ENCODE data around the gene FAM107A.

Gene FAM107A

DNA sequence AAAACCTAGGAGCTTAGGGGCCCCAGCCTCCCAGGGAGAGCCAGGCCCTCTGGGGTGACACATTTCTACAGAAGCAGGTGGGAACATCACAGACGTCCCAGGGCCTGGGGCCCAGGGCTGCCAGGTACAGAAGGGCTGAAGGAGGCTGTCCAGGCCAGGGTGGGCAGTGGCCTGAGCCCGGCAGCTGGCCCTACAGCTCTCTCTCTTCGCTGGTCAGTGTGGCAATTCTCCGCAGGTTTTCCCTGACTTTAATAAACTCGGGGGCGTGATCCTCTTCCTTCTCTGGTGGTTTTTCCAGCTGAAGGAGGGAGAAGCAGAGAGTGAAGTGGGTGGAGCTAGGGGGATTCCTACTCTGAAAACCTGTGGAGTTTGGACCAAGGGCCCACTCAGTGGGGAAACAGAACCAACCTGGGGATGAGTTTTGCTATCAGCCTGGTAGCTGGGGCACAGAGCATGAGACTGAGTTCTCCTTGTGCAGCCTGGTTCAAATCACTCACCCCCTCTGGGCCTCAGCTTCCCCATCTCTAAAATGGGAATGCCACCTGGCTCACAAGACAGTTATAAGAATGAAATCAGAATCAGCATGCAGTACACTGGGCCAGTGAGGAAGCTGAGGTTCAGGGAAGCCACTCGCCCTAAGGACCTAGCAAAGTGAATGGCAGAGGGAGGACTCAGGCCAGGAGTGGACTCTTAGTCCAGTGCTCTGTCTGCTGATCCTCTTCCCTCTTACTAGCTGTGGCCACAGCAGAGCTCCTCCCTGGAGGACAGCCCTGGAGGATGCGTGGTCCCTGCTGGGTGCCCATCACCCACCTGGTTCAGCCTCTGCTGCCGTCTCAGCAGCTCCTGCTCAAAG is 10.6 kb downstream of the FAM107A start:
- DNase-seq = no peak

- no peak for DNase-seq
Observed at GRCh38 chr3:58565621-58566397, 11.4 kb downstream of the FAM107A start.

DNA sequence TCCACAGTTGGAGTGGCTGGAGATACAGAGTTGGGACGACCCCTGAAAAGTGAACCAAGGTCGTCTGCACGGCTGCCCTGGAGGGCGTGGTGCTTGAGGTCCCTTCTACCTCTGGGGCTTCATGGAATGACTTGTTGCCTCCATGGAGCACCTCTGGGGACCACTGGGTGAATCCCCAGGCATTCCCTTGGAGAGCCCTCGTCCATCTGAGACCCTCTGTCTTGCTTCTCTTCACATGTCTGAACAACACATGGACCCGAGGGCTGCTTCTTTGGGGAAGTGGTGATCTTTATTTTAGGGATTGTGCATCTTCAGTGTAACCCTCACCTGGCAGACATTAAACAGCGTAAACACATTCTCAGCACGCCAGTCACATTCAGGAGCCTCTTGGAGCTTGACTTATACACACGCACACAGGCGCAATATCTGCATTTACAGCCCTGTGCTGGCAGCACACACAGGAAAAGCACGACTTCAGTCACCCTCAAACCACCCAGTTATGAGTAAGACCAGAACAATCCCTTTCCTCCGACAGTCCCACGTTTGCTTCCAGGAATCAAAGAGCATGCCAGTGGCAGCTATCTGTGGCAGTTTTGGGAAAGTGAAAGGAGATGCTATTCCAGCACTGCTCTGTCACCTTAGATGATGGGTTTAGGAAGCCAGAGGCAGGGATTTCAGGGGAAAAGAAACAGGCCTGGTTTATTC is 12.6 kb downstream of the FAM107A start:
- DNase-seq = no peak

GRCh38 chr3:58564054-58564453 is 13.1 kb downstream of the FAM107A start:
- DNase-seq = no peak

DNA sequence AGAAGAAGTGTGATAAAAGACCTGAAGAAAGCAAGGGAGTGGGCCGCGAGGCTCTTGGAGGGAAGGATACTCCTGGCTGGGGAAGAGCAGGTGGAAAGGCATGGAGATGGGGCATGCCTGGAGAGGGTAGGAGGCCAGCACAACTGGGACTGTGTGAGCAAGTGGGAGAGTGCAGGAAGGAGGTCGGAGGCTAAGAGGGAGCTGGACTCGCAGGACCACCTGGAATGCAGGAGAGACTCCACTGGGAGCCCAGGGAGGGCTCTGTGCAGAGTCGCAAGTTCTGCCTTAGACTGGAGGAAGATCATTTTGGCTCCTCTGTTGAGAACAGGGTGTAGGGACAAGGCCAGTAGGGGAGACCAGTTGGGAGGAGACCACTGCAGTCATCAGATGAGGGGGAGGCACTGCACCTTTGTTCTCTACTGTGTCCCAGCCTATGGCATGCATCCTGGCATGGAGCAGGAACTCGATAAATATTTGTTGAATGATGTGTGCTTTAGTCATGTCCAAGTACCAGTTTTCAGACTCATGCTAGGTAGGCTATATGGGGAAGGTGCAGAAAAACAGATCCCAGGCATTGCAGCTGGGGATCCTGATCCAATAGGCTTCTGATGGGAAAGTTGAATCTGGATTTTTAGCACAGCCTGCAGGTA is 13.7 kb downstream of the FAM107A start:
- DNase-seq = no peak

GRCh38 chr3:58562498-58562897 is 14.7 kb downstream of the FAM107A start:
- no peak for DNase-seq

- DNase-seq = no peak
Observed at GRCh38 chr3:58560771-58561311, 16.4 kb downstream of the FAM107A start.

DNA sequence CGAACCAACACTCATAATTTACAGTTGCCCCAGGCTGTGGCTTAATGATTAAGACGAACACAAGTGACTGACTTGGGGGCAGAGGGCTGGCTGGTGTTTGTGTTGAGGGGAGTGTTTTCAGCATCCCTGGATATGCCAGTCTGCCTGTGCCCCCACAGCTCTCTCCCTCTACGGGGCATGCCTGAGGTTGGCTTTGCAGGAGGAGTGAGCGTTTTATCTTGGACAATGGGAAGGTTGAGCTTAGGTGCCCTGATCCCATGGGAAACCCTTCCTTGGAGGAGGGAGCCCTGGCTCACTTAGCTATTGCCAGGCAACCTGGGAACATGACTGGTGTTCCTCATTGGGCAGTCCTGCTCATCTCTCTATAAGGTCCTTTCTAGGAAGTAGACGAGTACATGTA is 17.6 kb downstream of the FAM107A start:
- DNase-seq = no peak

- DNase-seq = no peak
Observed at GRCh38 chr3:58557491-58557890, 19.7 kb downstream of the FAM107A start.

DNA sequence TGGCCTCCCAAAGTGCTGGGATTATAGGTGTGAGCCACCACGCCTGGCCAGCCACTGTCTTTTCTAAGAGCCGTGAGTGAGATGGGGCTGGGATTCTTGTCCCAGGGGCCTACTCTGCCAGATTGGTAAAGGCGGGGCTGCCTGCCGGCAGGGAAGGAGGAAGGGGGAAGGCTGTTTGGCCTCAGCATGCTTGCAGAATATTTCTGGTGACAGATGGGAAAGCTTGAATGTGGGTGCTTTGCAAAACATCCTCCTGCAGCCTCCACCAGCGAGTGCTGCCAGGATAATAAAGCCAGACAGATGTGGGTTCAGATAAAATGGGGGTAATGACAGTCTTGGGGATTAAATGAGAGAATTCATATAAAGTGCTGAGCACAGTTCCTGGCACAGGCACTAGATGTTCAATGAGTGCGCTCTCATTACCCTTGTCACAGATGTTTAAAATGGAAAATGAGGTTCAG is 20.4 kb downstream of the FAM107A start:
- peak; percentile 60 for DNase-seq

- DNase-seq = no peak
Observed at GRCh38 chr3:58556001-58556400, 21.2 kb downstream of the FAM107A start.

DNA sequence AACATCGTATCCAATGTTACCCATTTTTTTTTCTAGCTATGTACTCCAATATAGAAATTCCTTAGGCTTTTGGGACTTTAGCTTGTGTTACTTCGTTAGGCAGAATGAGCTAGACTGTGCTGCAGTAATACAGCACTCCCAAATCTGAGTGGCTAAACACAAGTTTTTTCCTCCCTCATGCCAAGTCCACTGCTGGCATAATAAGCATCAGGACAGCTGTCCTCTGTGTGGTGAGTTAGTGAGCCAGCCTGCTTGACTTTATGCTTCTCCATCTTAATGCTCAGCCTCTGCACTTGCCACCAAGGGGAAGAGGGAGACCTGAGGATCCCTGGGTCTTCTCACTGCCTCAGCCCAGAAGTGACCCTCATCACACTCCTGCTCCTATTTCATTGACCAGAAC is 22.0 kb downstream of the FAM107A start:
- DNase-seq = no peak

DNA sequence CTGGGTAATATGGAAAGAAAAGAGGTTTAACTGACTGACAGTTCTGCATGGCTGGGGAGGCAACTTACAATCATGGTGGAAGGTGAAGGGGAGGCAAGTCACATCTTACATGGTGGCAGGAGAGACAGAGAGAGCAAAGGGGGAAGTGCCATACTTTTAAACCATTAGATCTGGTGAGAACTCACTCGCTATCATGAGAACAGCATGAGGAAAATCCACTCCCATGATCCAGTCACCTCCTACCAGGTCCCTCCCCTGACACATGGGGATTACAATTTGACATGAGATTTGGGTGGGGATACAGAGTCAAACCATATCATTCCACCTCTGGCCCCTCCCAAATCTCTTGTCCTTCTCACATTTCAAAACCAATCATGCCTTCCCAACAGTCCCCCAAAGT is 24.2 kb downstream of the FAM107A start:
- DNase-seq = no peak

GRCh38 chr3:58551636-58552180 is 25.5 kb downstream of the FAM107A start:
- no peak for DNase-seq

GRCh38 chr3:58544541-58544940 is 32.6 kb downstream of the FAM107A start:
- DNase-seq = no peak

- no peak for DNase-seq
Observed at GRCh38 chr3:58540176-58540858, 36.9 kb downstream of the FAM107A start.

- no peak for DNase-seq
Observed at GRCh38 chr3:58539626-58540025, 37.6 kb downstream of the FAM107A start.

GRCh38 chr3:58537412-58538301 is 39.5 kb downstream of the FAM107A start:
- DNase-seq = no peak

DNA sequence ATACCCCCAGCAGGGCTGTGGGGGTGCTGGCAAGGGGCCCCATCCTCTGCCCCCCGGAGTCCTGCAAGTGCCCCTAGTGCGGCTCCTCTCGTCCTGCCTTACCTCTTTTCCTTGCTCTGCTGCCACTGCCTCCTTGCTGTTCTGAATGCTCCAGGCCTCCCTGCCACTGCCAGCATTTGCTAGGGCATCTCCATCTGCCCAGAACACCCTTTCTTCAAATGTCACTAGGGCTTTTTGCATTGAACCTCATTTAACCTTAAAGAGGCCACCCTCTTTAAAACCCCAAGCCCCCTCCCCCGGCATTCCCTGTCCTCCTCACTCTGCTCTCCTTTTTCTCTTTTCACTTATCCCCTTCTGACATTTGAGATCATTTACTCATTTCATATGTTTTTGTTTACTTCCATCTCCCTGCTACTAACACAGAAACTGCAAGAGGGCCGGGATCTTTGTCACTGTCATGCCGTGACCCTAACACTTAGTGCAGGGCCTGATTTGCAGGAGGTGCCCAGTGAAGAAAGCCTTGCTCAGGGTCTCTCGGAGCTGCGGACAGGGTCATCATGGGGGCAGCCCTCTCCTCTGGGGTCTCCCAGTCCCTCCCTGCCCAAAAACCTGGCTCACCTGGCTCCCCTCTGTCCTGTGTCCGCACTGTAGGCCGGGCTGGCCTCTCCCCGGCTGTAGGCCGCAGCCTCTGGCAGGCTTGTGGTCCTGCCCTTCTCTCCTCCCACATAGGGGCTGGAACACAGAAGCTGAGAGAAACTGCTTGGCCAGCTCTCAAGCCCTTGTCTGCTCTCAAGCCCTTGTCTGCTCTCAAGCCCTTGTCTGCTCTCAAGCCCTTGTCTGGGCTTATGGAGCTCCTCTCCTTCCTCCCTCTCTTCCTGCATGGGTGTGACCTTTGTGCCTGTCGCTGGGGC is 40.4 kb downstream of the FAM107A start, which contains the start of gene ACOX2:
Gene ACOX2 (minus strand): TSS at position 690 of the 911 bp plus-strand sequence. CDS start 2,084 bp downstream, outside the sequence.
- no peak for DNase-seq
